ENCODE results near the gene MYCBP2. TPM values are rescaled to one million over a fixed set of nuclear protein-coding genes. Genes with fewer than 3 reads are reported as not detected.

The MYCBP2 gene
- total and polyA plus RNA-seq, 2 donors (not counting 1 experiment from before 2014, with no cell fraction given), result 32.5 to 95.9 TPM

DNA sequence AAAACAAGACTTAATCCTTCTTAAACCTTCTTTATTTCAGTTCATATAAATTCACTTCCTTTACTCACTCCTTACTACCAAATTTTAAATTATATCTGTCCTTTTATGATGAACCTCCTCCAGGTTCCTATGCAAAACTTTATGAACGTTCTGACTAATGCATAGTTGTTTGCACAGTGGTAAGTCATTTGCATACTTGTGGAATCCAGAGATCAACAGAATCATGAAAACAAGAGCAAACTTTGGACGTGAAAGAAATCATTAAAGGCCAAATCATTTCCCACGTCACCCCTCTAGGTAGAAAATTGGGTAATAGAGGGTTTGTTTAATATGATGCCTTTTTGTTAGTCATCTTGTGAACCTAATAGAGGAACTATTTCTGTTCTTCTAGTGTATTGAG is 32.3 kb upstream of the MYCBP2 start:
- H3K4me3 ChIP-seq (replicated peaks in 1 of 4; ENCODE audit: control extremely low read depth in 1 of 4, insufficient read depth in 1 of 4, low read depth in 3 of 4, low read length in 4 of 4), result no peak overlapping the region
- H4K20me1 ChIP-seq (ENCODE audit: control insufficient read depth, extremely low read depth, insufficient read depth, low read length), result no peaks in the 10 kb centered on the region
- no peak overlapping the region for H3K27ac ChIP-seq (ENCODE audit: insufficient read depth, low read length)
- H3K36me3 ChIP-seq (ENCODE audit: control insufficient read depth, insufficient read depth, low read length), result no peaks in the 10 kb centered on the region
- H3K27me3 ChIP-seq (ENCODE audit: control insufficient read depth, insufficient read depth, low read length), result no peaks in the 10 kb centered on the region
- DNase-seq (ENCODE audit: low read depth in 2 of 2), result peak in 1 of 2 donors; percentile 15
- no peaks in the 10 kb centered on the region for H3K79me2 ChIP-seq (ENCODE audit: control insufficient read depth, insufficient read depth, low read length)
- no peak overlapping the region for H3K4me2 ChIP-seq (ENCODE audit: extremely low read depth, insufficient read depth, low read length)
- no peaks in the 10 kb centered on the region for H3K4me1 ChIP-seq (ENCODE audit: control insufficient read depth, extremely low read depth, insufficient read depth, low read length)
- H3K9ac ChIP-seq (ENCODE audit: insufficient read depth, low read length), result no peak overlapping the region
- no peak overlapping the region for H2AFZ ChIP-seq (ENCODE audit: low read length)
- TF ChIP-seq EZH2 (IDR thresholded peaks at IDR 0.05; ENCODE audit: low read length, missing control alignments), result no peak
- TF ChIP-seq, protein P1, sequence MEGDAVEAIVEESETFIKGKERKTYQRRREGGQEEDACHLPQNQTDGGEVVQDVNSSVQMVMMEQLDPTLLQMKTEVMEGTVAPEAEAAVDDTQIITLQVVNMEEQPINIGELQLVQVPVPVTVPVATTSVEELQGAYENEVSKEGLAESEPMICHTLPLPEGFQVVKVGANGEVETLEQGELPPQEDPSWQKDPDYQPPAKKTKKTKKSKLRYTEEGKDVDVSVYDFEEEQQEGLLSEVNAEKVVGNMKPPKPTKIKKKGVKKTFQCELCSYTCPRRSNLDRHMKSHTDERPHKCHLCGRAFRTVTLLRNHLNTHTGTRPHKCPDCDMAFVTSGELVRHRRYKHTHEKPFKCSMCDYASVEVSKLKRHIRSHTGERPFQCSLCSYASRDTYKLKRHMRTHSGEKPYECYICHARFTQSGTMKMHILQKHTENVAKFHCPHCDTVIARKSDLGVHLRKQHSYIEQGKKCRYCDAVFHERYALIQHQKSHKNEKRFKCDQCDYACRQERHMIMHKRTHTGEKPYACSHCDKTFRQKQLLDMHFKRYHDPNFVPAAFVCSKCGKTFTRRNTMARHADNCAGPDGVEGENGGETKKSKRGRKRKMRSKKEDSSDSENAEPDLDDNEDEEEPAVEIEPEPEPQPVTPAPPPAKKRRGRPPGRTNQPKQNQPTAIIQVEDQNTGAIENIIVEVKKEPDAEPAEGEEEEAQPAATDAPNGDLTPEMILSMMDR (conservative IDR thresholded peaks at IDR 0.05 in 1 of 2, IDR thresholded peaks at IDR 0.05 in 1 of 2; ENCODE audit: low read depth in 1 of 2, low read length in 2 of 2), result no peak
- no peaks in the 10 kb centered on the region for H3K9me3 ChIP-seq (ENCODE audit: control insufficient read depth, insufficient read depth, low read depth, low read length)

DNA sequence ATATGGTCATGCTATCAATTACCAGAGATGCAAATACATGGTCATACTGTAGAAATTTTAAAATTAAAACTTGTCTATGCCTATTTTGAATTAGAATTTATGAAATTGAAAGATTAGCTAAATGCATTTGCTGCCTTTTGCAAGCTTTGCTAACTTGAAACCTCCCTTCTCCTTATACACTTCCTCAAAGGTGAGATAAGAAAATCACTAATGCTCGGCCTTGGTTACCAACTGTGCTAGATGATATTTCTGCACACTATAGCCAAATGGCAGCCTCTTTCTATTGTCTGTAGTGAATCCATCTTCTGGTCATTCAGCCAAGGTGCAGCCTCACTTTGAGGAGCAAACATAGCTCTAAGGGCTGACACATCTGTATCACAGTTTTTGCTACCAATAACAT is 31.1 kb upstream of the MYCBP2 start:
- no peak for TF ChIP-seq EZH2 (IDR thresholded peaks at IDR 0.05; ENCODE audit: low read length, missing control alignments)
- TF ChIP-seq, protein P1 (conservative IDR thresholded peaks at IDR 0.05 in 1 of 2, IDR thresholded peaks at IDR 0.05 in 1 of 2; ENCODE audit: low read depth in 1 of 2, low read length in 2 of 2), result no peak
- Histone ChIP-seq H3K4me3 (replicated peaks in 1 of 4; ENCODE audit: control extremely low read depth in 1 of 4, insufficient read depth in 1 of 4, low read depth in 3 of 4, low read length in 4 of 4) (no peak overlapping the region), H3K9me3 (ENCODE audit: control insufficient read depth, insufficient read depth, low read depth, low read length) (no peaks in the 10 kb centered on the region), H3K27me3 (ENCODE audit: control insufficient read depth, insufficient read depth, low read length) (no peaks in the 10 kb centered on the region), H3K79me2 (ENCODE audit: control insufficient read depth, insufficient read depth, low read length) (no peaks in the 10 kb centered on the region), H3K36me3 (ENCODE audit: control insufficient read depth, insufficient read depth, low read length) (no peaks in the 10 kb centered on the region), H3K9ac (ENCODE audit: insufficient read depth, low read length) (no peak overlapping the region), H2AFZ (ENCODE audit: low read length) (no peak overlapping the region), H3K4me2 (ENCODE audit: extremely low read depth, insufficient read depth, low read length) (no peak overlapping the region), H3K27ac (ENCODE audit: insufficient read depth, low read length) (no peak overlapping the region), H4K20me1 (ENCODE audit: control insufficient read depth, extremely low read depth, insufficient read depth, low read length) (no peaks in the 10 kb centered on the region), H3K4me1 (ENCODE audit: control insufficient read depth, extremely low read depth, insufficient read depth, low read length) (no peaks in the 10 kb centered on the region)
- DNase-seq (ENCODE audit: low read depth in 2 of 2), result no peak

DNA sequence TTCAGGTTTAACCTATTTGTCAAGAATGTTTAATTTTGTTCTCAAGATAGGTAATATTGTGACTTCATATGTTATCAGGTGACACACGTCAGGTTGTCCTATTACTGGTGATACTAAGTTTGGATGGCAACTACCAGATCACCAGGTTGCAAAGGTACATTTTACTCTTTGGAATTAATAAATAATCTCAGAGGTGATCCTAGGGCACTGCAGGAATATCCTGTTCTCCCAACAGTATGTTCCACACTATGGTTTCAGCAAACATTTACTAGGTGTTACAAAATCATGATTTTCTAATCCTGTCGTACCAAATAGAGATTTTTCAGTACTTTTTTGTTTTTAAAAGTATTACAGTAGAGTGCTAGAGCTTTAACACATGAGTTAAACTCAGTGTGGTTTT is 29.3 kb upstream of the MYCBP2 start:
- no peaks in the 10 kb centered on the region for H3K4me1 ChIP-seq (ENCODE audit: control insufficient read depth, extremely low read depth, insufficient read depth, low read length)
- H3K36me3 ChIP-seq (ENCODE audit: control insufficient read depth, insufficient read depth, low read length), result no peaks in the 10 kb centered on the region
- no peak overlapping the region for H3K4me3 ChIP-seq (replicated peaks in 1 of 4; ENCODE audit: control extremely low read depth in 1 of 4, insufficient read depth in 1 of 4, low read depth in 3 of 4, low read length in 4 of 4)
- no peaks in the 10 kb centered on the region for H3K9me3 ChIP-seq (ENCODE audit: control insufficient read depth, insufficient read depth, low read depth, low read length)
- H2AFZ ChIP-seq (ENCODE audit: low read length), result no peak overlapping the region
- TF ChIP-seq EZH2 (IDR thresholded peaks at IDR 0.05; ENCODE audit: low read length, missing control alignments), result no peak
- TF ChIP-seq, protein P1 (conservative IDR thresholded peaks at IDR 0.05 in 1 of 2, IDR thresholded peaks at IDR 0.05 in 1 of 2; ENCODE audit: low read depth in 1 of 2, low read length in 2 of 2), result no peak
- H3K79me2 ChIP-seq (ENCODE audit: control insufficient read depth, insufficient read depth, low read length), result no peaks in the 10 kb centered on the region
- no peak overlapping the region for H3K27ac ChIP-seq (ENCODE audit: insufficient read depth, low read length)
- no peaks in the 10 kb centered on the region for H3K27me3 ChIP-seq (ENCODE audit: control insufficient read depth, insufficient read depth, low read length)
- no peak overlapping the region for H3K4me2 ChIP-seq (ENCODE audit: extremely low read depth, insufficient read depth, low read length)
- no peak overlapping the region for H3K9ac ChIP-seq (ENCODE audit: insufficient read depth, low read length)
- H4K20me1 ChIP-seq (ENCODE audit: control insufficient read depth, extremely low read depth, insufficient read depth, low read length), result no peaks in the 10 kb centered on the region
- DNase-seq (ENCODE audit: low read depth in 2 of 2), result no peak

Measured in fibroblast of lung (primary cell).